HG03571 (cell line): ENCODE measurements around the gene MATN1.

Source experiments
- ATAC-seq: cut with Tn5 transposase; IDR thresholded peaks from one replicate; pipeline ENCODE4 v1.9.1; 2021; ENCODE audit not compliant: unreplicated experiment

The MATN1 gene

DNA sequence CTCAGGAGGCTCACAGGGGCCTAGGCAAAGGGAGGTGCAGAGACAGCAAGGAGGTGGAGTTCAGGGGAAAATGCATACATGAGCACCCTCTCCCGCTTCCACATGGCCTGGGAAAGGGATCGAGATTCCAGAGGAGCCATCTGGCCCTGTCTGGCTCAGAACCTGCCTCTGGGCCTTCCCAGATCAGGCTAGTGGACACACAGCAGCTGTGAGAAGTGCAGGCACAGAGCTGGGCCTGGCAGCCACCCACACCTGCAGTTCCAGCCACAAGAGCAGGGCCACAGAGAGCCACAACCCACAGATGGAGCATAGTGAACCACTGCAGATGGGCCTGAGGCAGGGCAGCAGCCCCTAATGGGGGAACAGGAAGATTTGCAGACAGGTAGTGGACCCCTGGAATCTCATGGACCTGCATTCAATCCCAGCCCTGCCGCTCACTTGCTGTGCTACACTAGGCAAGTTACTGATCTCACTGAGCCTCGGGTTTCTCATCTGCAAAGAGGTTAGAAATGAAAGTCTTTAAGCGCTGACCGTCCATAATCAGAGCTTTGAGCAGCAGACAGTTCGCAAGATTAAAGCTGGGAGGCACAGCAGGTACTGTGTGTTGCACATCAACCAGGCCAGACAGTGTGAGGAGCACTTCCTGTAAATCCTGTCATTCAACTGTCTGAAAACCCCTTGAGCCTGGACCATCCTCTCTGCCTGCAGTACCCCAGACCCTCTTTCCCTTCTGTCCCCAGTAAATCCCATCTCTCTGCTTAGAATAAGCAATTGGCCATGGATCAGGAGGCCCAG is 58.0 kb downstream of the MATN1 start:
- ATAC-seq = no peak

DNA sequence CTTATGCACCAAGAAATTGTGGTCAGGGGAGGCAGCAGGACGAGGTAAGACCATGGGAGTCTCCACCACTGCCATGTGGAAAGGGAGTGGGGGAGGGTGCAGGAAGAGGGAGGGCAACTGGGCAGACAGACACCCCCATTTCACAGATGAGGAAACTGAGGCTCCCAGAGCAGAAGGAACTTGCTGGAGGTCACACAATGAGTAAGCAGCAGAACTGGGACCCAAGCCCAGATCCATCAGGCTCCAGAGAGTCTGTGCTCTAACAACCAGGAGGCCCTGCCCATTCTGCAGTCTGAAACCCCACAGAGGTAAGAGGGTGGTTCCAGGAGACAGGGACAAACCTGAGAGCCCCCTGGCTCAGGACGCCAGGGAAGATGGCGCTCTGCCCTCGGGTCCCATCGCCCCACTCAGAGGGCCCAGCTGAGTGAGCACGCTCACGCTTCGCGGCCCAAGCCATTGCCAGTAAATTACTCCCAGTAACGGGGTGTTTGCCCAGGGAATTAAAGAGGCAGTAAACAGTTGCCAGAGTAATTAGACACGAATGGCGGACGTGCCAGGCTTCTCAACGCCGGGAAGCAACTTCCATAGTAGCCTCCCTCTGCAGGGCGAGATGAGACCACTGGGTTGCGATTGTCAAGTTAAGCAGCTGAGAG is 59.2 kb downstream of the MATN1 start:
- ATAC-seq = no peak

DNA sequence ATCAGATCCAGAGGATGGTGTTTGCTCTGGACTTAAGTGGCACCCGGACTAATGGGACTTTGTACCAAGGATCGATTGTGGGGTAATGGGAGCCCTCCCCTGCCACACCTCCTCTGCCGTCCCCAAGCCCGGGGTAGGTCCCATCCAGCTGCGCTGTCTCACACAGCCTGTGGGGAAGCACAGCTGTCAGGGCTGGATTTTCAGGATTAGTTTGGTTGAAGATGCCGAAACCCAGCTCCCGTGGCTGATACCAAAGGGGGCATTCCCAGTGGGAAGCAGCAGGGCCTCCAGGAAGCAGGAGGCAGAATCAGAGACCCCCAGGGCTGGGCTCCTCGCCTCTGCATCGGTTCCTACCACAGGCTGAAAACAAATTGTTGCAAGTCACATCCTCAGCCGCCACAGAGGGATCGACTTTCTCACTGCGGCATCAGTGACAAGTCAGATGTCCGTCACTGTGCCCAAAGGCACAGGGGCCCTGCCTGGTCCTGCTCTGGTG is 59.7 kb downstream of the MATN1 start:
- ATAC-seq = no peak

DNA sequence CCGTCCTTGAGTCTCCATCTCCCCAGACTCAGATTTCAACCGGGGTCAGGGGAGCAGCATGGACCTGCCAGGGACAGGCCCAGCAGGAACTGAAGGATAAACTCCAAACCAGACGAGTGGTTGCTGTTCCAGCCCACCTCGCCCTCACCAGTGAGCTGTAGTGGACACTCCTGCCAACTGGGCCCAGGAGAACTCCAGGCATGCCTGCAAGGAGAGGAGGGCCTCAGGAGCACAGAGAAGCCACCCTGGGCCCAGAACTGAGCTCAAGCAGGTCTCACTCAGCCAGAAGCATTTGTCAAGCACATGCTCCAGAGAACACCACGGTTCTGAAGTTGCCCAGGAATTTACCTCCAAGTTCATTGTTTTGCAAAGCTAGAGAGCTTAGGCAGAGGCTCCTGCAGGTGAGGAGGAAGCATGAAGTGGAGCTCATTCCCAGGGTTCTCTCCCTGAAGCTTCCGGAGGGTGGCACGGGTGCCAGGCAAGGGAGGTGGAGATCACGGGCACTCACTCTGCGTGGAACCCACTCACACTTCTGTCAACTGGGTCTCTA is 61.0 kb downstream of the MATN1 start:
- ATAC-seq = no peak

DNA sequence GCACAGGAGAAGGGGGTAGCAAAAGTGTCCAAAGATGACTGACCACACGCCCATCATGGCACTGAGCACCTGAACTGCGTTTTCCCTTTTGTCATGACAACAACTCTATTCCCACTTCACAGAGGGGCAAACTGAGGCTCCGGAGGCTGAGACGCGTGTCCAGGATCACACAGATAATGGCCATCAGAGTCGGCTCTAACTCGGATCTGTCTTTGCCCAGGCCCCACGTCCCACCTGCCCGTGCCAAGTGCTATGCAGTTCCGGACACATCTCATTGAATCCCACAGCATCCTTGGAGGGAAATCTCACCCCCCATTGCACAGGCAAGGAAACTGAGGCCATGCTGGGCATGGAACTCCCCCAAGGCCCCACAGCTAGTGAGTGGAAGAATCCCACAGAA is 62.1 kb downstream of the MATN1 start:
- ATAC-seq = no peak
